VCaP (cell line): ENCODE results near the gene CHRNA9.

Experiments
- H3K27ac ChIP-seq: fragments of 450-650 bp; 2 replicates; pipeline ENCODE4 v1.5.1; 2017
- CTCF ChIP-seq: fragments of 450-650 bp; conservative IDR thresholded peaks from 2 replicates; pipeline ENCODE4 v1.5.1; 2017; ENCODE audit warnings: mild to moderate bottlenecking, moderate library complexity

CHRNA9 gene

GRCh38 chr4:40325406-40326019, 9.6 kb upstream of the CHRNA9 start:
- H3K27ac ChIP-seq: peak overlapping the region; percentile 22; the same call in 1 of the 2 replicates
- TF ChIP-seq CTCF: peak; percentile 99

GRCh38 chr4:40327340-40327739, 7.8 kb upstream of the CHRNA9 start:
- no peak for TF ChIP-seq CTCF

GRCh38 chr4:40328383-40328782, 6.8 kb upstream of the CHRNA9 start:
- TF ChIP-seq CTCF: no peak
- no peak overlapping the region for H3K27ac ChIP-seq

More at GRCh38 chr4:40327340-40327739, 7.8 kb upstream of the CHRNA9 start:
- no peak overlapping the region for H3K27ac ChIP-seq

- H3K27ac ChIP-seq: no peak overlapping the region
- no peak for TF ChIP-seq CTCF
These were observed 5.3 kb upstream of the CHRNA9 start for GRCh38 chr4:40329805-40330204.

- no peak for TF ChIP-seq CTCF
- H3K27ac ChIP-seq: no peak overlapping the region
These were observed 4.6 kb upstream of the CHRNA9 start for GRCh38 chr4:40330536-40330935.

GRCh38 chr4:40331101-40331745, 3.9 kb upstream of the CHRNA9 start:
- no peak overlapping the region for H3K27ac ChIP-seq

GRCh38 chr4:40331961-40332360, 3.2 kb upstream of the CHRNA9 start:
- TF ChIP-seq CTCF: no peak
- H3K27ac ChIP-seq: no peak overlapping the region

More at GRCh38 chr4:40331101-40331745, 3.9 kb upstream of the CHRNA9 start:
- no peak for TF ChIP-seq CTCF
